HepG2 (cell line): ENCODE results near the gene MED9. TPM values are rescaled to one million over a fixed set of nuclear protein-coding genes. Genes with fewer than 3 reads are reported as not detected.

Experiments used
- ETV5 ChIP-seq: IDR thresholded peaks from 2 replicates; pipeline ENCODE4 v1.6.1; 2018; ENCODE audit warnings: missing biosample characterization, missing genetic modification reagents, inconsistent platforms, borderline replicate concordance
- IRX3 ChIP-seq: sonication (generic); formaldehyde crosslinking; IDR thresholded peaks from 2 replicates; pipeline ENCODE4 v1.8.1; 2023; ENCODE audit warnings: mild to moderate bottlenecking, low read depth, missing genetic modification reagents, borderline replicate concordance
- LCORL ChIP-seq, 2 experiments: fragments of 450-650 bp in 1 of 2; sonication (generic) in 1 of 2; formaldehyde crosslinking in 1 of 2; IDR thresholded peaks; 2 replicates each; pipeline versions ENCODE4 v1.5.0 to v1.6.1; 2017 to 2020; ENCODE audit warnings: antibody characterized with exemption in 1 of 2, missing genetic modification reagents in 1 of 2
- PITX1 ChIP-seq: sonication (generic); formaldehyde crosslinking; IDR thresholded peaks from 2 replicates; pipeline ENCODE4 v1.5.1; 2020; ENCODE audit warnings: mild to moderate bottlenecking, missing genetic modification reagents
- RFXAP ChIP-seq: sonication (generic); formaldehyde crosslinking; IDR thresholded peaks from 2 replicates; pipeline ENCODE4 v1.4.0; 2020; ENCODE audit warnings: missing genetic modification reagents, borderline replicate concordance
- SALL1 ChIP-seq: sonication (generic); formaldehyde crosslinking; IDR thresholded peaks from 2 replicates; pipeline ENCODE4 v1.8.0; 2022; ENCODE audit warnings: mild to moderate bottlenecking, missing genetic modification reagents
- SNRNP70 ChIP-seq: fragments of 200-400 bp; formaldehyde crosslinking; IDR thresholded peaks from 2 replicates; pipeline ENCODE4 v1.6.1; 2017; ENCODE audit warnings: mild to moderate bottlenecking, low read depth, low read length, moderate library complexity
- SYNCRIP ChIP-seq: fragments of 200-400 bp; formaldehyde crosslinking; IDR thresholded peaks from 2 replicates; pipeline ENCODE4 v1.6.1; 2018; ENCODE audit warnings: mild to moderate bottlenecking, low read depth, low read length; ENCODE audit not compliant: insufficient read depth
- TARDBP ChIP-seq: sonication (generic); formaldehyde crosslinking; IDR thresholded peaks from 2 replicates; pipeline ENCODE4 v1.8.0; 2022; ENCODE audit warnings: mild to moderate bottlenecking, missing genetic modification reagents
- ZNF574 ChIP-seq: sonication (generic); formaldehyde crosslinking; IDR thresholded peaks from 2 replicates; pipeline ENCODE4 v1.4.0; 2020; ENCODE audit warnings: missing genetic modification reagents
- polyA plus RNA-seq, 8 experiments: library from polyadenylated mRNA; depleted of rRNA in 3 of 8; stranded (reverse) in 7 of 8; unstranded in 1 of 8; fragments of >200 nt; fragmentation: Illumina TruSeq in 4 of 8; extraction: Trizol in 4 of 8; gene quantifications; 2 replicates each; pipeline versions ENCODE4 v1.2.1 to v1.2.3, GENCODE V29; 2011 to 2016; ENCODE audit warnings: low read depth in 4 of 8, missing spikeins in 1 of 8, mixed read lengths in 1 of 8; ENCODE audit not compliant: insufficient read depth in 1 of 8
- total RNA-seq, 5 experiments: library from RNA; depleted of rRNA; stranded (reverse); fragments of >200 nt; fragmentation: Illumina TruSeq; extraction: Trizol; gene quantifications; 2 replicates each; pipeline ENCODE4 v1.2.3, GENCODE V29; 2016; ENCODE audit warnings: low read depth in 1 of 5
- TF ChIP-seq, protein P1 (sequence below): sonication (generic); formaldehyde crosslinking; conservative IDR thresholded peaks from 2 replicates; pipeline ENCODE4 v1.8.0; 2022; ENCODE audit warnings: mild to moderate bottlenecking, moderate library complexity, missing genetic modification reagents
- TF ChIP-seq, protein P2 (sequence below): sonication (generic); formaldehyde crosslinking; IDR thresholded peaks from 2 replicates; pipeline ENCODE4 v1.4.0; 2020; ENCODE audit warnings: missing genetic modification reagents, borderline replicate concordance

Gene MED9
- total and polyA plus RNA-seq, 2 of the 13 experiments (the other 11 are each of a cell fraction or from before 2014, with no cell fraction given): 11.9 to 15.1 TPM

GRCh38 chr17:17538417-17539391 is 61.9 kb downstream of the MED9 start (continued):
- TF ChIP-seq PITX1 (CRISPR knock-in tag) (peak; percentile 94), IRX3 (CRISPR knock-in tag) (no peak), LCORL (IDR thresholded peaks at IDR 0.05) (peak; percentile 60; the same call in 1 of the 2 replicates), LCORL (CRISPR knock-in tag; IDR thresholded peaks at IDR 0.05) (peak; percentile 76), SALL1 (CRISPR knock-in tag) (peak; percentile 93), ZNF574 (CRISPR knock-in tag) (peak; percentile 60), TARDBP (CRISPR knock-in tag) (peak; percentile 92), ETV5 (CRISPR knock-in tag) (peak; percentile 79; the same call in 1 of the 2 replicates), SNRNP70 (no peak), SYNCRIP (no peak), RFXAP (CRISPR knock-in tag) (no peak)
- TF ChIP-seq, protein P1, sequence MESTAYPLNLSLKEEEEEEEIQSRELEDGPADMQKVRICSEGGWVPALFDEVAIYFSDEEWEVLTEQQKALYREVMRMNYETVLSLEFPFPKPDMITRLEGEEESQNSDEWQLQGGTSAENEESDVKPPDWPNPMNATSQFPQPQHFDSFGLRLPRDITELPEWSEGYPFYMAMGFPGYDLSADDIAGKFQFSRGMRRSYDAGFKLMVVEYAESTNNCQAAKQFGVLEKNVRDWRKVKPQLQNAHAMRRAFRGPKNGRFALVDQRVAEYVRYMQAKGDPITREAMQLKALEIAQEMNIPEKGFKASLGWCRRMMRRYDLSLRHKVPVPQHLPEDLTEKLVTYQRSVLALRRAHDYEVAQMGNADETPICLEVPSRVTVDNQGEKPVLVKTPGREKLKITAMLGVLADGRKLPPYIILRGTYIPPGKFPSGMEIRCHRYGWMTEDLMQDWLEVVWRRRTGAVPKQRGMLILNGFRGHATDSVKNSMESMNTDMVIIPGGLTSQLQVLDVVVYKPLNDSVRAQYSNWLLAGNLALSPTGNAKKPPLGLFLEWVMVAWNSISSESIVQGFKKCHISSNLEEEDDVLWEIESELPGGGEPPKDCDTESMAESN (CRISPR knock-in tag): no peak
- TF ChIP-seq, protein P2, sequence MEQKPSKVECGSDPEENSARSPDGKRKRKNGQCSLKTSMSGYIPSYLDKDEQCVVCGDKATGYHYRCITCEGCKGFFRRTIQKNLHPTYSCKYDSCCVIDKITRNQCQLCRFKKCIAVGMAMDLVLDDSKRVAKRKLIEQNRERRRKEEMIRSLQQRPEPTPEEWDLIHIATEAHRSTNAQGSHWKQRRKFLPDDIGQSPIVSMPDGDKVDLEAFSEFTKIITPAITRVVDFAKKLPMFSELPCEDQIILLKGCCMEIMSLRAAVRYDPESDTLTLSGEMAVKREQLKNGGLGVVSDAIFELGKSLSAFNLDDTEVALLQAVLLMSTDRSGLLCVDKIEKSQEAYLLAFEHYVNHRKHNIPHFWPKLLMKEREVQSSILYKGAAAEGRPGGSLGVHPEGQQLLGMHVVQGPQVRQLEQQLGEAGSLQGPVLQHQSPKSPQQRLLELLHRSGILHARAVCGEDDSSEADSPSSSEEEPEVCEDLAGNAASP (CRISPR knock-in tag): peak; percentile 87
